Measurements from ENCODE around the gene NARF.

DNA sequence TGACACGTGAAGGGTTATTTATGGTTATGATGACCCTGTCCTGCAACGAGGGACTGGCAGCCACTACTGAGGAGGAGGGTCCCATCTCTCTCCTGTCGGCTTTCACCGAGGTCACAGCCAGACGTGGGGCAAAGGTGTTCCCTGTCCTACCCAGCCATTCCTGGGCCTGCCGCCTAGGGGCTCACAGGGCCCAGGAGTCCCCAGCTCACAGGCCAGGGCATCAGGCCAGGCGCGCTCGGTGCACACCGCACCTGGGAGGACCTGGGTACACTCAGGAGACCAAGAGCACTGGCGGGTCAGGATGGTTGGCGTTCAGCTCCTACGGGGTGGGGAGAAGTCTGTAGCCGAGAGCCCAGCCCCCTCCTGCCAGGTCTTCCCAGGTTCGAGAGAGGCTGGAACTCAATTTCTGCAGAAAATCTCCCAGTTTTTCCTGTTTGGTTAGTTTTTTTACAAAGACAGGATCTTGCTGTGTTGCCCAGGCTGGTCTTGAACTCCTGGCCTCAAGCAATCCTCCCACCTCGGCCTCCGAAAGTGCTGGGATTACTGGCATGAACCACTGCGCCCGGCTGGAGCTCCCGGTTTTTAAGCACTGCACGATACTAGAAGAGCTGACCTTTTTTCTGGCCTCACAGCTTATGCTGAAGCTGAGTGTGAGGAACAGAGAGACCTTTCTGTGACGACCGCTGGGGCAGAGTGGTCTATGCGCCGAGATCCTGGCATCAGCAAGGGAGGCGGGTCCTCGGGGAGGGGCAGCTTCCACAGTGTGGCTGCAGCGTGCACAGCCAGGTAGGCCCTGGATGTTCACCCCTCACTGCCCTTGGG lies 15.7 kb upstream of the NARF start:
- TF ChIP-seq CTCF (IDR thresholded peaks at IDR 0.05) (no peak), POLR2A (IDR thresholded peaks at IDR 0.05) (no peak), POLR2AphosphoS5 (IDR thresholded peaks at IDR 0.05) (no peak)
